Osteoblast (primary cell): ENCODE measurements around the gene MRC2. TPM values are rescaled to one million over a fixed set of nuclear protein-coding genes. Genes with fewer than 3 reads are reported as not detected.

Experiments used
- DNase-seq: peaks from one replicate; pipeline ENCODE4 v3.0.0; 2011; ENCODE audit warnings: low spot score, mixed read lengths; ENCODE audit not compliant: insufficient read length; ENCODE audit errors: missing footprints
- H2AFZ ChIP-seq: 2 replicates; pipeline ENCODE4 v1.6.0; 2011; ENCODE audit warnings: mild to moderate bottlenecking, low read length
- H3K27ac ChIP-seq: 2 replicates; pipeline ENCODE4 v1.5.1; 2011; ENCODE audit warnings: mild to moderate bottlenecking, low read depth, low read length, moderate library complexity
- H3K27me3 ChIP-seq: 2 replicates; pipeline ENCODE4 v1.6.0; 2012; ENCODE audit warnings: mild to moderate bottlenecking, control low read depth, inconsistent platforms, low read length, moderate library complexity; ENCODE audit not compliant: insufficient read depth
- H3K36me3 ChIP-seq: 2 replicates; pipeline ENCODE4 v1.5.1; 2011; ENCODE audit warnings: mild to moderate bottlenecking, low read length, control low read depth, moderate library complexity; ENCODE audit not compliant: insufficient read depth
- H3K4me1 ChIP-seq: 2 replicates; pipeline ENCODE4 v1.5.1; 2011; ENCODE audit warnings: mild to moderate bottlenecking, low read length, control low read depth, moderate library complexity; ENCODE audit not compliant: insufficient read depth
- H3K4me2 ChIP-seq: 2 replicates; pipeline ENCODE4 v1.6.0; 2011; ENCODE audit warnings: mild to moderate bottlenecking, low read length; ENCODE audit not compliant: insufficient read depth
- H3K4me3 ChIP-seq: fragments of 200-600 bp; sonication (generic); 3 replicates; pipeline ENCODE4 v1.5.1; 2012; ENCODE audit warnings: mild to moderate bottlenecking, low read length, inconsistent platforms; ENCODE audit not compliant: insufficient read depth
- H3K79me2 ChIP-seq: 2 replicates; pipeline ENCODE4 v1.6.0; 2012; ENCODE audit warnings: mild to moderate bottlenecking, low read length, control low read depth, inconsistent platforms; ENCODE audit not compliant: insufficient read depth
- H3K9me3 ChIP-seq: 2 replicates; pipeline ENCODE4 v1.5.1; 2011; ENCODE audit warnings: low read depth, low read length, control low read depth
- H4K20me1 ChIP-seq: 2 replicates; pipeline ENCODE4 v1.6.0; 2012; ENCODE audit warnings: mild to moderate bottlenecking, low read length, control low read depth; ENCODE audit not compliant: insufficient read depth
- total RNA-seq: library from RNA; depleted of rRNA; stranded (reverse); fragments of >200 nt; gene quantifications from 2 replicates; pipeline ENCODE4 v1.2.3, GENCODE V29; 2012
- TF ChIP-seq, protein P1 (sequence below): IDR thresholded peaks from 2 replicates; pipeline ENCODE4 v1.5.1; 2011; ENCODE audit warnings: mild to moderate bottlenecking, low read depth, low read length, moderate library complexity; ENCODE audit errors: extremely low read depth

MRC2 gene
- total RNA-seq, 1 donor, result 552 TPM

DNA sequence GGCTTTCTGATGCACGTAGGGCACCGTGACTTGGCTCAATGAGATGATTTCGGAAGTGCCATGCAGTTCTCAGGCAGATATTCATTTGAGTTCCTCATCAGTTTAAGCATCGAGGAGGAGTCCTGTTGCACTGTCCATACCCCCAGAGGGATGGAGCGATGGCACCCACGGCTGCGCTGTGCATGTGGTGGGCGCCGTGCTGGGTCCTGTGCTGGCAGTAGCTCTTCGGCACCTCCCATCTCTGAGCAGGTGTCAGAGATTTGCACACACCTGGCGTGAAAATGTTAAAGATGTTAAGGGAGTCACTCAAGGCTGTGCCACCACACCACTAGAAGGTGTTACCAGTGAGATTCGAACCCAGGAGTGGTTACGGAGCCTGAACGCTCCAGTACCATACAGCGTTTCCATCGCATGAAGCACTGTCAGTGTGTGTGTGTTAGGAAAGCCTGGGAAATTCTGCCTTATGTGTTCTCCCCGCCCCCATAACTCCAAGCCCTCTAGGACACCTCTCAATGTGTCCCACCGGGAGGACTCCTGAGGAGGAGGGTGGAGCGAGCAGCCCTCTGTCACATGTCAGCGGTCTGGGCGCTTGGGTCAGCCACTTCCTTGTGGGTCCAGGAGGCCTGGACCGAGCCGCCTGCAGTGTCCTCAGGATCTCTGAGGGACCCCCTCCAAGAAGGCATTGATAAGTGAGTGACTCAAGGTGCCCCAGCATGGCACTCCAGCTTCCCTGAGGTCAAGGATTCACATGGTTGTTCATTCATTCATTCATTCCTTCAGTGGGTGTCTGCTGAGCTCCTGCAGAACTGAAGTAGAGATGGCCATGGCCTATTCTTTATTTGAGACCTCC, 3.8 kb downstream of the MRC2 start:
- peak; percentile 10 for DNase-seq
- Histone ChIP-seq H3K36me3 (peaks cover 24% of the 10 kb centered on the region), H3K4me1 (peaks cover 51% of the 10 kb centered on the region), H4K20me1 (peaks cover 57% of the 10 kb centered on the region), H3K9me3 (no peaks in the 10 kb centered on the region), H3K79me2 (peaks cover 80% of the 10 kb centered on the region), H3K27ac (peak overlapping the region; percentile 92), H3K27me3 (no peaks in the 10 kb centered on the region), H3K4me2 (peak overlapping the region; percentile 97), H3K4me3 (peak overlapping the region; percentile 86), H2AFZ (no peak overlapping the region)
- TF ChIP-seq, protein P1, sequence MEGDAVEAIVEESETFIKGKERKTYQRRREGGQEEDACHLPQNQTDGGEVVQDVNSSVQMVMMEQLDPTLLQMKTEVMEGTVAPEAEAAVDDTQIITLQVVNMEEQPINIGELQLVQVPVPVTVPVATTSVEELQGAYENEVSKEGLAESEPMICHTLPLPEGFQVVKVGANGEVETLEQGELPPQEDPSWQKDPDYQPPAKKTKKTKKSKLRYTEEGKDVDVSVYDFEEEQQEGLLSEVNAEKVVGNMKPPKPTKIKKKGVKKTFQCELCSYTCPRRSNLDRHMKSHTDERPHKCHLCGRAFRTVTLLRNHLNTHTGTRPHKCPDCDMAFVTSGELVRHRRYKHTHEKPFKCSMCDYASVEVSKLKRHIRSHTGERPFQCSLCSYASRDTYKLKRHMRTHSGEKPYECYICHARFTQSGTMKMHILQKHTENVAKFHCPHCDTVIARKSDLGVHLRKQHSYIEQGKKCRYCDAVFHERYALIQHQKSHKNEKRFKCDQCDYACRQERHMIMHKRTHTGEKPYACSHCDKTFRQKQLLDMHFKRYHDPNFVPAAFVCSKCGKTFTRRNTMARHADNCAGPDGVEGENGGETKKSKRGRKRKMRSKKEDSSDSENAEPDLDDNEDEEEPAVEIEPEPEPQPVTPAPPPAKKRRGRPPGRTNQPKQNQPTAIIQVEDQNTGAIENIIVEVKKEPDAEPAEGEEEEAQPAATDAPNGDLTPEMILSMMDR, result no peak

DNA sequence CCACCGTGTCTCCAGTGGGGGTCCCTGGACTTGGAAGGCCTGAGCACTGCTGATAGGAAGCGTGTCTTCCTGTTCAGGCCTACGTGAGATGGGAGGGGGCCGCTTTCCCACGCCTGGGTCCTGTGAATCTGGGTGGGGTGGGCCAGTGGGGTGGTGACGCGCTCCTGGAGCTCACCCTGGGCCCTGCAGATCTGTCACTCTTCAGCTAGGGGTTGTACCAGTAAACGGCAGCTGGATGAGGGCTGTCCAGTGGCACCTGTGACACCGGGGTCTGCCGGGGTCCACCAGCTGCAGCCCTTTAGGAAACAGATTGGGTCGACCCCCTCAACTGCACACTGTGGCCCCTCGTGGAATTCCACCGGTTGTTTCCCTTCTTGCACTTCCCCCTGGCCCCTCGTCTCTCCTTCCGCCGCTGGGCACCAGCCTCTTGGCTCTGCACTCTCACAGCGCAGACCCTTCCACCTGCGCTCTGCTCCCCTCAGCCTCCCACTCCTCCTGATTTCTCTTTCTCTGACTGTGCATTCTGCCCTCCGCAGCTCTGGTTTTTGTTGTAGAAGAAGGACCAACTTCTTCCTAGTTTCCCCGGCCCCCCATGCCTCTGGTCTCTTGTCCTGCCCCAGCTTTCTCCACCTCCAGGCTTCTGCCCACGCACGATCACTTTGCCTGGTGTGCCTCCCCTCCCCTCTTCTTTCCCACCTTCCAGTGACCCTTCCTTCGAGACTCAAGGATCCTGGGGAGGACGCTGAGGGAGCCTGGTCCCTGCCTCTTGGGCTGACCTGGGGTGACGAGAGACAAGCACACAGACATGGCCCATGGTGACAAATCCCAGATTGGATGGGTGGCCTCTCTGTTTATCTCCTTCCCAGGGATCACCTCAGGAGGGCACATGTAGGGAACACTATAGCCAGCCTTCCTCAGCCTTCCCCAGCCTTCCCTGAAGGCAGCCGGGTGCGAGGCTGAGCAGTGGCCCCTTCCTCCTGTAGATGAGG, 4.8 kb downstream of the MRC2 start:
- H3K27me3 ChIP-seq, result no peaks in the 10 kb centered on the region
- H3K9me3 ChIP-seq, result no peaks in the 10 kb centered on the region
- peak; percentile 58 for DNase-seq
- no peak overlapping the region for H3K4me2 ChIP-seq
- H3K4me1 ChIP-seq, result peaks cover 45% of the 10 kb centered on the region
- peaks cover 61% of the 10 kb centered on the region for H4K20me1 ChIP-seq
- H2AFZ ChIP-seq, result no peak overlapping the region
- H3K79me2 ChIP-seq, result peaks cover 88% of the 10 kb centered on the region
- H3K36me3 ChIP-seq, result peaks cover 29% of the 10 kb centered on the region
- TF ChIP-seq, protein P1, result no peak
- no peak overlapping the region for H3K4me3 ChIP-seq
- peak overlapping the region; percentile 73 for H3K27ac ChIP-seq

DNA sequence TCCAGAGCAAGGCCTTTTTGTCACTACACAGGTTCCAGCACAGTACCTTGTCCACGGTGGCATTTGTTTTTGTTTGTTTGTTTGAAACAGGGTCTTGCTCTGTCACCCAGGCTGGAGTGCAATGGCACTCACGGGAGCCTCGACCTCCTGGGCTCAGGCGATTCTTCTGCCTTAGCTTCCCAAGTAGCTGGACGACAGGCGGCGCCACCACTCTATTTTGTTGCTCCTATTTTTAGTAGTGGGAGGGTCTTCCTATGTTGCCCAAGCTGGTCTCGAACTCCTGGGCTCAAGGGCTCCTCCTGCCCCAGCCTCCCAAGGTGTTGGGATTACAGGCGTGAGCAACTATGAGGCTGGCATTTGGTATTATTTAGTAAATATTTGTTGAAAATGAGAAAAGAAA, 10.3 kb downstream of the MRC2 start:
- Histone ChIP-seq H3K9me3 (no peaks in the 10 kb centered on the region), H2AFZ (no peak overlapping the region), H3K4me3 (no peak overlapping the region), H3K36me3 (peaks cover 39% of the 10 kb centered on the region), H4K20me1 (peaks cover 47% of the 10 kb centered on the region), H3K27ac (no peak overlapping the region), H3K79me2 (peaks cover 91% of the 10 kb centered on the region), H3K4me1 (peaks cover 13% of the 10 kb centered on the region), H3K27me3 (no peaks in the 10 kb centered on the region), H3K4me2 (no peak overlapping the region)
- TF ChIP-seq, protein P1, result no peak
- DNase-seq, result no peak
